Lower lobe of right lung (tissue), 2 donors: ENCODE results near the gene OLIG3. TPM values are rescaled to one million over a fixed set of nuclear protein-coding genes. Genes with fewer than 3 reads are reported as not detected.

Experiments used
- ATAC-seq, 2 donors: fragments of 200-7000 bp; cut with Tn5 transposase; one replicate each; pipeline ENCODE4 v1.9.1; 2020 to 2022; ENCODE audit warnings: mild to moderate bottlenecking in 2 of 2, moderate library complexity in 2 of 2
- DNase-seq: peaks from one replicate; pipeline ENCODE4 v3.0.0-alpha.2; 2020
- H3K27ac ChIP-seq: fragments of 200-600 bp; one replicate; pipeline ENCODE4 v1.8.0; 2022
- H3K27me3 ChIP-seq: fragments of 200-600 bp; one replicate; pipeline ENCODE4 v1.8.0; 2022; ENCODE audit warnings: low read depth
- H3K36me3 ChIP-seq: fragments of 200-600 bp; one replicate; pipeline ENCODE4 v1.8.0; 2022; ENCODE audit warnings: mild to moderate bottlenecking
- H3K4me1 ChIP-seq: fragments of 200-600 bp; one replicate; pipeline ENCODE4 v1.8.0; 2022
- H3K4me3 ChIP-seq: fragments of 200-600 bp; one replicate; pipeline ENCODE4 v1.8.0; 2022; ENCODE audit warnings: mild to moderate bottlenecking
- H3K9me3 ChIP-seq: fragments of 200-600 bp; one replicate; pipeline ENCODE4 v1.8.0; 2022
- CTCF ChIP-seq: fragments of 200-600 bp; IDR thresholded peaks from one replicate; pipeline ENCODE4 v1.8.0; 2022; ENCODE audit warnings: antibody characterized with exemption, mild to moderate bottlenecking
- intact Hi-C: fragments of 100-400 bp; cut with DNase I; formaldehyde crosslinking; loops from one replicate; pipeline ENCODE4 v1.11.0; 2022
- total RNA-seq: library from RNA; stranded (reverse); fragmentation: NEBNext Ultra II Directional; extraction: Animal tissue kit (Norgen Biotek cat#: 25700); gene quantifications from one replicate; pipeline ENCODE4 v1.2.1, GENCODE V29; 2021
- donor health status: DM: no; HTN: yes; CAD: no; lungs with severe emphysema.

OLIG3 gene
- total RNA-seq, 1 donor from 2014 or later: not detected

- H3K4me1 ChIP-seq: no peaks in the 10 kb centered on the region
- ATAC-seq (no peak), DNase-seq (no peak)
- H3K27ac ChIP-seq: no peak overlapping the region
- H3K9me3 ChIP-seq: no peaks in the 10 kb centered on the region
- intact Hi-C loops: no loop called here
- no peak overlapping the region for H3K4me3 ChIP-seq
- TF ChIP-seq CTCF: no peak
- H3K36me3 ChIP-seq: no peaks in the 10 kb centered on the region
- no peaks in the 10 kb centered on the region for H3K27me3 ChIP-seq
Measured at GRCh38 chr6:137531376-137532092, 37.3 kb upstream of the OLIG3 start.

- TF ChIP-seq CTCF: no peak
- no peak overlapping the region for H3K4me3 ChIP-seq
- H3K4me1 ChIP-seq: no peaks in the 10 kb centered on the region
- ATAC-seq (no peak), DNase-seq (no peak)
- H3K27me3 ChIP-seq: no peaks in the 10 kb centered on the region
- intact Hi-C loops: no loop called here
- no peaks in the 10 kb centered on the region for H3K36me3 ChIP-seq
- peaks cover 3% of the 10 kb centered on the region for H3K9me3 ChIP-seq
- H3K27ac ChIP-seq: no peak overlapping the region
Measured at GRCh38 chr6:137530404-137530803, 36.2 kb upstream of the OLIG3 start.

GRCh38 chr6:137522831-137523230, 28.6 kb upstream of the OLIG3 start:
- intact Hi-C loops: no loop called here
- peaks cover 3% of the 10 kb centered on the region for H3K9me3 ChIP-seq
- DNase-seq (no peak), ATAC-seq (no peak)
- no peak overlapping the region for H3K27ac ChIP-seq
- H3K36me3 ChIP-seq: no peaks in the 10 kb centered on the region
- H3K27me3 ChIP-seq: peaks cover 24% of the 10 kb centered on the region
- H3K4me1 ChIP-seq: no peaks in the 10 kb centered on the region
- H3K4me3 ChIP-seq: no peak overlapping the region
- no peak for TF ChIP-seq CTCF

- no peak overlapping the region for H3K4me3 ChIP-seq
- no peaks in the 10 kb centered on the region for H3K36me3 ChIP-seq
- no peaks in the 10 kb centered on the region for H3K4me1 ChIP-seq
- ATAC-seq (no peak), DNase-seq (no peak)
- H3K27ac ChIP-seq: no peak overlapping the region
- peaks cover 3% of the 10 kb centered on the region for H3K9me3 ChIP-seq
- H3K27me3 ChIP-seq: peaks cover 29% of the 10 kb centered on the region
- intact Hi-C loops: no loop called here
- no peak for TF ChIP-seq CTCF
Measured at GRCh38 chr6:137522198-137522798, 28.1 kb upstream of the OLIG3 start.

- intact Hi-C loops: no loop called here
- Histone ChIP-seq H3K27ac (no peak overlapping the region), H3K4me1 (no peaks in the 10 kb centered on the region), H3K9me3 (no peaks in the 10 kb centered on the region), H3K27me3 (peaks cover 40% of the 10 kb centered on the region), H3K4me3 (no peak overlapping the region), H3K36me3 (no peaks in the 10 kb centered on the region)
- TF ChIP-seq CTCF: no peak
- DNase-seq: no peak
- no peak for ATAC-seq
Measured at GRCh38 chr6:137520520-137520919, 26.3 kb upstream of the OLIG3 start.
